Adrenal gland (tissue), 5 donors: ENCODE measurements around the gene PPM1J.
"Not testable (repeated sequence)": the region's sequence is repeated elsewhere in the genome, so short reads cannot be mapped to it uniquely, and the experiment has no call there.

Experiments
- POLR2A ChIP-seq, 2 donors: fragments of 450-650 bp; IDR thresholded peaks; one replicate each; pipeline ENCODE4 v1.6.1; 2017; ENCODE audit warnings: antibody characterized with exemption in 2 of 2, mild to moderate bottlenecking in 2 of 2, moderate library complexity in 1 of 2
- TF ChIP-seq, protein P1 (sequence below), 6 experiments: fragments of 450-650 bp in 4 of 6; fragments of 200-600 bp in 2 of 6; sonication (generic) in 1 of 6; IDR thresholded peaks; 1 replicate in 5 of 6; 2 replicates in 1 of 6; pipeline versions ENCODE4 v1.5.1 to v1.8.0; 2016 to 2021; ENCODE audit warnings: antibody characterized with exemption in 6 of 6, mild to moderate bottlenecking in 2 of 6, moderate library complexity in 1 of 6
- donor health status: DM: no; HTN: no; CAD: no.

DNA sequence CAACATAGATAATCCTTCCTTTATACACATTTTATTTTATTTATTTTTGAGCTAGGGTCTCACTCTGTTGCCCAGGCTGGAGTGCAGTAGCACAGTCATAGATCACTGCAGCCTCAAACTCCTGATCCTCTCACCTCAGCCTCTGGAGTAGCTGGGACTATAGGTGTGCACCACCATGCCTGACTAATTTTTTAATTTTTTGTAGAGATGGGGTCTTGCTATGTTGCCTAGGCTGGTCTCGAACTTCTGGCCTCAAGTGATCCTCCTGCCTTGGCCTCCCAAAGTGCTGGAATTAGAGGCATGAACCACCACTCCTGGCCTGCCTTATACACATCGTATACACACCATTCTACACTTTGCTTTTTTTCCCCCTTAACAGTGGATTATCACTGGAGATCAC lies 6.2 kb upstream of the PPM1J start:
- TF ChIP-seq, protein P1, sequence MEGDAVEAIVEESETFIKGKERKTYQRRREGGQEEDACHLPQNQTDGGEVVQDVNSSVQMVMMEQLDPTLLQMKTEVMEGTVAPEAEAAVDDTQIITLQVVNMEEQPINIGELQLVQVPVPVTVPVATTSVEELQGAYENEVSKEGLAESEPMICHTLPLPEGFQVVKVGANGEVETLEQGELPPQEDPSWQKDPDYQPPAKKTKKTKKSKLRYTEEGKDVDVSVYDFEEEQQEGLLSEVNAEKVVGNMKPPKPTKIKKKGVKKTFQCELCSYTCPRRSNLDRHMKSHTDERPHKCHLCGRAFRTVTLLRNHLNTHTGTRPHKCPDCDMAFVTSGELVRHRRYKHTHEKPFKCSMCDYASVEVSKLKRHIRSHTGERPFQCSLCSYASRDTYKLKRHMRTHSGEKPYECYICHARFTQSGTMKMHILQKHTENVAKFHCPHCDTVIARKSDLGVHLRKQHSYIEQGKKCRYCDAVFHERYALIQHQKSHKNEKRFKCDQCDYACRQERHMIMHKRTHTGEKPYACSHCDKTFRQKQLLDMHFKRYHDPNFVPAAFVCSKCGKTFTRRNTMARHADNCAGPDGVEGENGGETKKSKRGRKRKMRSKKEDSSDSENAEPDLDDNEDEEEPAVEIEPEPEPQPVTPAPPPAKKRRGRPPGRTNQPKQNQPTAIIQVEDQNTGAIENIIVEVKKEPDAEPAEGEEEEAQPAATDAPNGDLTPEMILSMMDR (IDR thresholded peaks at IDR 0.05), result not testable (repeated sequence)
- not testable (repeated sequence) for TF ChIP-seq POLR2A (IDR thresholded peaks at IDR 0.05)
